HG02981 (cell line): ENCODE data around the gene PRR23E.

Experiments
- ATAC-seq: cut with Tn5 transposase; IDR thresholded peaks from one replicate; pipeline ENCODE4 v1.9.1; 2021; ENCODE audit warnings: mild to moderate bottlenecking, moderate library complexity; ENCODE audit not compliant: unreplicated experiment

PRR23E gene

DNA sequence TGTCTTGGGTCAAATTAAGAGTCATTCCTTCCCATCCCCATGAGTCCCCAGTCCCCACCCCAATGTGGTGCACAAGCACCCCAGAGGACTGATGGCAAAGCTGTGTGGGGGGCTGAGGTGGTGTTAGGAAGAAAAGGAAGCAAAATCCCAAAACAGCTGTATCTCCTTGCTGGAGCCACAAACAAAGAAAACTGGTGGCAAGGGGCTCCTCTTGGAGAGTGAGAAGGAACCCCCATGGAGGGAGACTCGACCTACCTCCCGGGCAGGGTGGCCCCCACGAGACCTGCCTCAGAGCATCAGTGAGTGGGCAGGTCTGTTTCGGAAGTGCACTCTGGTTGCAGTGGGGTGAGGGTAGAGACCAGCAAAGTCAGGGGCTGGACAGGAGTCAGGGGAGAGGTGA is 29.2 kb downstream of the PRR23E start:
- no peak for ATAC-seq

DNA sequence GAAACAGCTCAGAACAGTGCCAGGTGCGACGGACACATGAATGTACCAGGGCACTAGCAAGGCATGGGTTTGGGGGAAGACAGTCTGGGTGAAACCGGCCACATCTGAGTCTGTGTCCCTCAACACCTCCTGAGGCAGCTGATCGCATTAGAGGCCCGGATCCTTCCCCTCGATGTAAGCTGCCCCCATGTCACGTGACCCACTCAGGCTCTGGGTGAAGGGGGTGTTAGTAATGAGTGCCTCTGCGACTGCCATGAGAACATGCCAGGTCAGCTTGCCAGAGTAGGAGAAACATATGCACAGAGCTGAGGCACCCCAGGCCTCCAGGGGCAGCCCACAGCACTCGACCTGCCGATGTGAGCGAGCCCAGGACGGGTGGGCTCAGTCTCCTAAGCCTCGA is 29.7 kb downstream of the PRR23E start:
- ATAC-seq: no peak

DNA sequence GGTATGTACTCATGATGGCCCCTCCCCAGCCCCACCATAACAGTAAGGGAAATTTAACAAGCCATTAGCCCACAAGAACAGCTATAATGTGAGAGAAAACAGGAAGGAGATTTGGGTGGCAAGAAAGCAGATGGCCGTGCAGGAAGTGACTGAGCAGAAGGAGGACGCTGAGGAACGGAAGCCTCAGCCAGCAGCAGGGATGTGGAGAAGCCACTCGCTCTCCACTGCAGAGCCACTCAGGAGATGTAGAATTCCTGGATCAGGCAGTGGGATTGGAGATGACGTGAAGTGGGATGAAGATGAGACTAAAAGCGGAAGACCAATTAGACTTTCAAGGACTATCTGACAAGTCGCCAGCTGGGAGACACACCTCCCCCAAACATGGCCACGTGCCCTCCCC is 31.2 kb downstream of the PRR23E start:
- no peak for ATAC-seq

DNA sequence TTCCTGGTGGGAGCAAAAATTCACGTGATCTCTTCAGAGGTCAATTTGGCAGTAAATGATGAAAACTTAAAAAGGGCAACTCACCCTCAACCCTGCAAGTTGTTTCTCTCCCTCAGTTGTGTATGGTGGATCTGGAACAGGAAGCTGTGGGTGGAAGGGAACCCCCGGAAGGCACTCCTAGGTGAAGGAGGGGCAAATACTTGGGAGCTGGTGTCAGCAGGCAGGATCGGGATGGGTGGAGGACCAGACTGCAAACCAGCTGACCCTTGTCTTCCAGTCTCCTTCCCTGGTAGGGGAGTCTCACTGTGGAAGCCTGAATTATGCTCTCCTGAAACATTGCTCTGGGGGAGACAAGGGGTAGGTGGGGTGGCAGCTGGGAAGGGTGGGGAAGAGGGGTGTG is 33.5 kb downstream of the PRR23E start:
- no peak for ATAC-seq

DNA sequence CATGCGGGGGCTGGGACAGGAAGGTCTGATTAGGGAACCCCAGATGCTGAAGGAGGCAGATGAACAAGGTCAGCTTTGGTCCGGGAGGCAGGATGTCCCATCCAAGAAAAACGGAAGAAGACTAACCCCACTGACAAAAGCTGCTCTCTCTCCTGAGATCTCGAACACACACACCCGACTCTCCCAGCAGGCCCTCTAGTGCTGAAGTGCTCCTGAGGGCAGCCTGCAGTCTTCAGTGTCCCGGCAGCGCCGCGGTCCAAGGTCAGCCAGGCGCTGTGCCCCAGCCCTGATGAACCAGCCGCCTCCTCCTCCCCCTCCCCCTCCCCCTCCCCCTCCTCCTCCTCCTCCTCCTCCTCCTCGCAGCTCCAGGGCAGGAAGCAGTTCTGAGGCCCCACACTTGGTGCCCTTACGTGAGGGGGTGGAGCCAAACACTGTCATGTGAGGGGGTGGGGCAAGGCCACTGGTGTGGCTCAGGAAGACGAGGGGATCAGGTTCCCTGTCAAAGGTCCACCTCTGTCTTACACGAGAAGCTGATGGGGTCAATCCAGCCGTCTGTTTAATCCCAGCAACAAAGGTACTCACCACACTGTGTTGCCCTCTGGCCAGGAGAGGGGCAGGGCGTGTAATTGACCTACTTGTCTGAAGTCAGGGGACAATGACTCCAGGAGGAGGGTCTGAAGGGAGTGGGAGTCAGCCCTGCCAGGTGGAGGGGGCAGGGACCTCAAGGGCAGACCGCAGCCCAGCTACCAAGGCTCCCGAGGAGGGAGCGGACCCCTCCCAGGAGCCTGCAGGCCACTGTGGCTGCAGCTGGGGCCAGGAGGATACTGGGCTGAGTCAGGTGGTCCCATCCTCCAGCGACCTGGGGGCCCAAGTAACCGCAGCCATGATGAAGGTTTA is 34.3 kb downstream of the PRR23E start:
- no peak for ATAC-seq

DNA sequence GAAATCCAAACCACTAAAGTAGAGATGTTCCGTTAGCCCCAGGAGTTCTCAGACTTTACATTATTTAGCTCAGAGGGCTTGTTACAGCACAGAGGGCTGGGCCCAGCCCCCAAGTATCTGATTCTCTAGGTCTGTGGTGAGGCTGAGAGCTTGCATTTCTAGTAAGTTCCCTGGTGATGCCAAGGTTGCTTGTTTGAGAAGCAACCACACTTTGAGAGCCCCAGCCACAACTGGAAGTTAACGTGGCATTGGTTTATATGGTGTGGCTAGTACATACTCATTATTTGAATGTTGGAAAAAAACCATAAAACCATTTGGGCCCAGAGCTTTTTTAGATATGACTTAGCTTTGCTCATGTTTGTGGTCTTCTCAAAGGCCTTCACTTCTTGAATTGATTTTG is 35.9 kb downstream of the PRR23E start:
- no peak for ATAC-seq

- no peak for ATAC-seq
Measured at GRCh38 chr3:127233371-127233770, 40.4 kb downstream of the PRR23E start.

- ATAC-seq: no peak
Measured at GRCh38 chr3:127234778-127235177, 41.8 kb downstream of the PRR23E start.

GRCh38 chr3:127235706-127236105 is 42.8 kb downstream of the PRR23E start:
- no peak for ATAC-seq

DNA sequence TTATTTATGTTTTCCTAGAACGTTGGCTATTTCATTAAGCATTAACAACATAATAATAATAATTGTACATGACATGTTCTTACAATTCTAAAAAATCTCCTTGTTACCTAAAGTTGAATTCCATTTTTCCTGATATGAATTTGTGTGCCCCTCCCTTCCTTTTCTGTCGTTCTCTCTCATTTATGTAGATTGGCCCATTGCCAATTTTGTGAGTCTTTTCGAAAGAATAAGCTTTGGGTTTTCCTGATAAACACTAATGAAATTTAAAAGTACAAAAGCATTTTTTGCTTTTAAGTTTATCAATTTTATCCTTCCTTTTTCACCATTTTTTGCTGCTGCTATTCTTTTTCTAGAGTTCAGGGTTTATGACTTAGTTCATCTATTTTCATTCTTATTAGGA is 44.9 kb downstream of the PRR23E start:
- ATAC-seq: no peak

DNA sequence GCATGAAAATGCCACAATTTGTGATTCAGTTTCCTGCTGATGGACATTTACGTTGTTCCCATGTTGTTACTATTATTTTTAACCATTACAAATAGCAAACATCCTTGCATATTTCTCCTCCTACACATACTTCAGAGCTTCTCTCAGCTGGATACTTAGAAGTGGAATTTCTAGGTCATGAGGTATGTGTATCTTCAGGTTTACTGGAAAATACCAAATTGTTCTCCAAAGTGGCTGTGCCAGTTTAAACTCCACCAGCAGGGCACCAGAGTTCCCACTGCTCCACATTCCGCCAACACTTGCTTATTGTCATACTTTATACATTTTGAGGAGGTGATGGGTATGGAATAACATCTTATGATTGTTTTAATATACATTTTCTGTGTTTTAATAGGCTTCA is 45.7 kb downstream of the PRR23E start:
- no peak for ATAC-seq

DNA sequence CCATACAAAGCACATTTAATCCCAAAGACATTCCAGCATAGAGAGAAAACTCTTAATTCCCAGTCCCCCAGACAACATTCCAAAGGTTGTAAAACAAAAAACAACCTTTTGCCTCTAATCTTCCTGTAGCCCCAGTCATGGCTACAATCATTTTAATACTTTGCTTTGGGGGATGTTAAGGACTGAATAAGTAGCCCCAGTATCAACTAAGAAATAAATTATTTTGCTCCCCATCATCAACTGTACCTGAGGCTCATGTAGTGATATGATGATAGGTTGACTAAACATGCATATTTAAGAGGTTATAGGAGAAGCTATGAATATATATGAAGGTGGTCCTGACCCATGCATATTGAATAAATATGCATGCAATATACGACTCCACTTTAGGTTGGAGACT is 54.4 kb downstream of the PRR23E start:
- ATAC-seq: no peak
